Loucy (cell line): ENCODE measurements around the gene CYP4V2.

Source experiments
- H2AFZ ChIP-seq: fragments of 200-600 bp; sonication (generic); 2 replicates; pipeline ENCODE4 v1.6.0; 2016; ENCODE audit warnings: antibody characterized with exemption, mild to moderate bottlenecking, low read length, moderate library complexity
- H3F3A ChIP-seq: fragments of 200-600 bp; 2 replicates; pipeline ENCODE4 v1.6.0; 2016; ENCODE audit warnings: antibody characterized with exemption, low read depth, mild to moderate bottlenecking
- H3K27me3 ChIP-seq: fragments of 200-600 bp; sonication (generic); 2 replicates; pipeline ENCODE4 v1.6.1; 2014; ENCODE audit warnings: low read length, mild to moderate bottlenecking; ENCODE audit not compliant: insufficient read depth, poor library complexity, severe bottlenecking
- H3K36me3 ChIP-seq: fragments of 200-600 bp; sonication (generic); 2 replicates; pipeline ENCODE4 v1.6.1; 2016; ENCODE audit warnings: low read length; ENCODE audit not compliant: insufficient read depth
- H3K4me1 ChIP-seq: fragments of 200-600 bp; sonication (generic); 2 replicates; pipeline ENCODE4 v1.5.1; 2014; ENCODE audit warnings: low read length, mild to moderate bottlenecking; ENCODE audit not compliant: insufficient read depth, poor library complexity, severe bottlenecking
- H3K4me2 ChIP-seq: fragments of 200-600 bp; sonication (generic); 2 replicates; pipeline ENCODE4 v1.6.0; 2014; ENCODE audit warnings: antibody characterized with exemption, low read length, low read depth, mild to moderate bottlenecking; ENCODE audit not compliant: poor library complexity, severe bottlenecking
- H3K4me3 ChIP-seq: fragments of 200-600 bp; sonication (generic); 2 replicates; pipeline ENCODE4 v1.5.1; 2014; ENCODE audit warnings: low read length, mild to moderate bottlenecking, mixed read lengths; ENCODE audit not compliant: poor library complexity, severe bottlenecking
- H3K79me2 ChIP-seq: fragments of 200-600 bp; sonication (generic); 2 replicates; pipeline ENCODE4 v1.6.1; 2014; ENCODE audit warnings: low read length; ENCODE audit not compliant: insufficient read depth
- H3K9ac ChIP-seq: fragments of 200-600 bp; sonication (generic); 2 replicates; pipeline ENCODE4 v1.6.0; 2014; ENCODE audit warnings: mild to moderate bottlenecking, low read depth, low read length, moderate library complexity; ENCODE audit not compliant: poor library complexity, severe bottlenecking
- H3K9me2 ChIP-seq: fragments of 200-600 bp; sonication (generic); replicated peaks from 2 replicates; pipeline ENCODE4 v1.6.1; 2016; ENCODE audit warnings: low read depth, low read length, mixed read lengths
- H3K9me3 ChIP-seq: fragments of 200-600 bp; sonication (generic); 2 replicates; pipeline ENCODE4 v1.6.1; 2014; ENCODE audit warnings: mild to moderate bottlenecking, antibody characterized with exemption, low read length, low read depth; ENCODE audit not compliant: insufficient read depth
- H4K20me1 ChIP-seq: fragments of 200-600 bp; sonication (generic); 2 replicates; pipeline ENCODE4 v1.6.0; 2014; ENCODE audit warnings: antibody characterized with exemption, low read length, mild to moderate bottlenecking; ENCODE audit not compliant: insufficient read depth, poor library complexity, severe bottlenecking
- EZH2phosphoT487 ChIP-seq: fragments of 200-600 bp; IDR thresholded peaks from 2 replicates; pipeline ENCODE4 v1.6.1; 2018; ENCODE audit warnings: antibody characterized with exemption, mild to moderate bottlenecking, moderate library complexity, borderline replicate concordance
- TF ChIP-seq, protein P1 (sequence below): fragments of 200-600 bp; sonication (generic); conservative IDR thresholded peaks from 2 replicates; pipeline ENCODE4 v1.5.1; 2014; ENCODE audit warnings: mild to moderate bottlenecking, antibody characterized with exemption, low read length

Gene CYP4V2

DNA sequence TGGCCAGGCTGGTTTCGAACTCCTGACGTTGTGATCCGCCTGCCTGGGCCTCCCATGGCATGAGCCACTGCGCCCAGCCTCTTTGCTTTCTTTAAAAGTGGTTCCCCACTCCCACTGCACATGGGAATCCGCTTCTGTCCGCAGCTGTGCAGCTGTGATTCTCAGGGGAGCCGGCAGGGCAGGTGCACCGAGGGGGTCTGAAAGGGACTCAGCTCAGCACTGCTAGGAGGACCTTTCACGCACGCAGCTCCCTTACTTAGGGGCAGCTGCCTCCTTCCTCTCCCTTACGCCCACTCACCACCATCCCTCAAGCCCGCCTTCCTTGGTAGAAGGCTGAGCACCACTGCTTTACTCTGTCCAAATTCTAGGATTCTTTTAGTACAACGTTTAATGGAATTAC lies 40.4 kb upstream of the CYP4V2 start:
- Histone ChIP-seq H3K36me3 (no peaks in the 10 kb centered on the region), H3K9me3 (no peaks in the 10 kb centered on the region), H4K20me1 (no peaks in the 10 kb centered on the region), H3K9me2 (no peaks in the 10 kb centered on the region), H3K79me2 (no peaks in the 10 kb centered on the region), H3K4me1 (no peaks in the 10 kb centered on the region), H3F3A (no peaks in the 10 kb centered on the region), H3K27me3 (no peaks in the 10 kb centered on the region), H2AFZ (no peak overlapping the region), H3K4me3 (no peak overlapping the region), H3K9ac (no peak overlapping the region), H3K4me2 (no peak overlapping the region)
- no peak for TF ChIP-seq EZH2phosphoT487
- TF ChIP-seq, protein P1, sequence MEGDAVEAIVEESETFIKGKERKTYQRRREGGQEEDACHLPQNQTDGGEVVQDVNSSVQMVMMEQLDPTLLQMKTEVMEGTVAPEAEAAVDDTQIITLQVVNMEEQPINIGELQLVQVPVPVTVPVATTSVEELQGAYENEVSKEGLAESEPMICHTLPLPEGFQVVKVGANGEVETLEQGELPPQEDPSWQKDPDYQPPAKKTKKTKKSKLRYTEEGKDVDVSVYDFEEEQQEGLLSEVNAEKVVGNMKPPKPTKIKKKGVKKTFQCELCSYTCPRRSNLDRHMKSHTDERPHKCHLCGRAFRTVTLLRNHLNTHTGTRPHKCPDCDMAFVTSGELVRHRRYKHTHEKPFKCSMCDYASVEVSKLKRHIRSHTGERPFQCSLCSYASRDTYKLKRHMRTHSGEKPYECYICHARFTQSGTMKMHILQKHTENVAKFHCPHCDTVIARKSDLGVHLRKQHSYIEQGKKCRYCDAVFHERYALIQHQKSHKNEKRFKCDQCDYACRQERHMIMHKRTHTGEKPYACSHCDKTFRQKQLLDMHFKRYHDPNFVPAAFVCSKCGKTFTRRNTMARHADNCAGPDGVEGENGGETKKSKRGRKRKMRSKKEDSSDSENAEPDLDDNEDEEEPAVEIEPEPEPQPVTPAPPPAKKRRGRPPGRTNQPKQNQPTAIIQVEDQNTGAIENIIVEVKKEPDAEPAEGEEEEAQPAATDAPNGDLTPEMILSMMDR = no peak

DNA sequence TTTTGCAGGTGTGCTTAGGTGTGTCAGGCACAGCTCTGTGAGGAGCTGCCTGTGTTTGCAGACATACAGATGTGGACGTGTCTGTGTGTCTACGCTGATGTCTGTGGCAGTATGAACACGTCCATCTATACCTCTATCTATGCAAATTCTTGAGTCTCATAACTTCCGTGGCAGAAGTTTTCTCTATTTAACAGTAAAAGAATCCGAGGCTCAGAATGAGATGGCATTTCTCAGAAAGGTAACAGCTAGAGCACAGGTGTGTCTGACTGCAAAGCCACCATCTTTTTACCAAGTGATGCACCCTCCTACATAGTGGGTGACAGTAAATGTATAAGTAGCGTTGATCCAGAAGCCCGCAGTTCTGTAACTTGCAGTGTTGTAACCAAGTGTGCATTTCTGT lies 39.9 kb upstream of the CYP4V2 start:
- Histone ChIP-seq H2AFZ (no peak overlapping the region), H3K4me2 (no peak overlapping the region), H3K27me3 (no peaks in the 10 kb centered on the region), H3K9ac (no peak overlapping the region), H3K4me3 (no peak overlapping the region), H3K36me3 (no peaks in the 10 kb centered on the region), H3K9me3 (no peaks in the 10 kb centered on the region), H3K4me1 (no peaks in the 10 kb centered on the region), H3F3A (no peaks in the 10 kb centered on the region), H3K9me2 (no peaks in the 10 kb centered on the region), H4K20me1 (no peaks in the 10 kb centered on the region), H3K79me2 (no peaks in the 10 kb centered on the region)
- TF ChIP-seq EZH2phosphoT487 = no peak
- TF ChIP-seq, protein P1 = no peak

DNA sequence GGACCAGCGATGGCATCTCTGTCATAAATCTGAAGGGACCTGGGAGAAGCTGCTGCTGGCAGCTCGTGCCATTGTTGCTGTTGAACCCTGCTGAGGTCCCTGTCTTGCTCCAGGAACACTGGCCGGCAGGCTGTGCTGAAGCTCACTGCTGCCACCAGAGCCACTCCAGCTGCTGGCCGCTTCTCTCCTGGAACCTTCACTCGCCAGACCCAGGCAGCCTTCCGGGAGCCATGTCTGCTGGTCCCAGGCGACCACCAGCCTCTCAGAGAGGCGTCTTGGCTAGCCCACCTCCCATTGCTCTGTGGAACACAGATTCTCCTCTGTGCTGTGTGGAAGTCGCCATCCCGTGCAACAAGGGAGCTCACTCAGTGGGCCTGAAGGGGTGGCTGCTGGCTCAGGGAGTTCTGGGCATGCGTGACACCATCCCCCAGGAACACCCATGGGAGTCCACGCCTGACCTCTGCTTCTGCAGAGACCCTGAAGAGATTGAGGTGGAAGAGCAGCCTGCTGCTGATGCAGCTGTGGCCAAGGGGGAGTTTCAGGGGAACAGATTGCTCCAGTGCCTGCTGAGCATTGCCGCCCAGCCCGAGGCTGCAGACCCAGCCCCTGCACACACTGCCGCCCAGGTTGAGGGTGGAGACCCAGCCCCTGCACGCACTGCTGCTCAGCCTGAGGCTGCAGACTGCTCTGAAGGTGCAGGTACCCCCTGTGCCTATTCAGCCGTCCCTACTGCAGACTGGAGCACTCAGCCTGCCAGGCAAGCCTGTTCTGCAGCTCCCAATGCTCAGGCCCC lies 33.1 kb upstream of the CYP4V2 start:
- Histone ChIP-seq H4K20me1 (no peaks in the 10 kb centered on the region), H3F3A (no peaks in the 10 kb centered on the region), H2AFZ (no peak overlapping the region), H3K9me3 (no peaks in the 10 kb centered on the region), H3K79me2 (no peaks in the 10 kb centered on the region), H3K9ac (no peak overlapping the region), H3K36me3 (no peaks in the 10 kb centered on the region), H3K4me2 (no peak overlapping the region), H3K4me1 (peaks cover 2% of the 10 kb centered on the region), H3K4me3 (no peak overlapping the region), H3K9me2 (no peaks in the 10 kb centered on the region), H3K27me3 (no peaks in the 10 kb centered on the region)
- TF ChIP-seq EZH2phosphoT487 = no peak
- TF ChIP-seq, protein P1 = no peak
